ENCODE data around the gene EXOC6B.

Gene EXOC6B

GRCh38 chr2:72210470-72210869 lies 615.4 kb downstream of the EXOC6B start:
- no peak for DNase-seq (ENCODE audit: low read depth)

GRCh38 chr2:72208225-72208624 lies 617.6 kb downstream of the EXOC6B start:
- no peak for DNase-seq (ENCODE audit: low read depth)

DNA sequence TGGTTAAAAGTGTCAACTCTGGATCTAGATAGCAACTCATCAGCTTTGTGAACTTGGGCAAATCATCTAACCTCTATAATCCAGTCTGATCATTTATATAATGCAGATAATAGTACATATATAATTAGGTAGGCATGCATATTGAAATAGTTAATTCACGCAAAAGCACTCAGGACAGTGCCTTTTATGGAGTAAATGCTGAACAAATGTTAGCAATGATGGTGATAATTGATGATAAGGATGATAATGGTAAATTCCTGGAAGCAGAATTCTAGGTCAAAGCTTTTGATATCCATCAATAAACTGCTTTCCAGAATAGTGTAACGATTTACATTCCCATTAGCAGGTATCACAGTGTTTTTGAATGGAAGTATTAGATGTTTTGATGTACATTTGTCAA lies 618.5 kb downstream of the EXOC6B start:
- DNase-seq (ENCODE audit: low read depth): no peak

- no peak for DNase-seq (ENCODE audit: low read depth)
Observed at GRCh38 chr2:72205504-72205881, 620.3 kb downstream of the EXOC6B start.

DNA sequence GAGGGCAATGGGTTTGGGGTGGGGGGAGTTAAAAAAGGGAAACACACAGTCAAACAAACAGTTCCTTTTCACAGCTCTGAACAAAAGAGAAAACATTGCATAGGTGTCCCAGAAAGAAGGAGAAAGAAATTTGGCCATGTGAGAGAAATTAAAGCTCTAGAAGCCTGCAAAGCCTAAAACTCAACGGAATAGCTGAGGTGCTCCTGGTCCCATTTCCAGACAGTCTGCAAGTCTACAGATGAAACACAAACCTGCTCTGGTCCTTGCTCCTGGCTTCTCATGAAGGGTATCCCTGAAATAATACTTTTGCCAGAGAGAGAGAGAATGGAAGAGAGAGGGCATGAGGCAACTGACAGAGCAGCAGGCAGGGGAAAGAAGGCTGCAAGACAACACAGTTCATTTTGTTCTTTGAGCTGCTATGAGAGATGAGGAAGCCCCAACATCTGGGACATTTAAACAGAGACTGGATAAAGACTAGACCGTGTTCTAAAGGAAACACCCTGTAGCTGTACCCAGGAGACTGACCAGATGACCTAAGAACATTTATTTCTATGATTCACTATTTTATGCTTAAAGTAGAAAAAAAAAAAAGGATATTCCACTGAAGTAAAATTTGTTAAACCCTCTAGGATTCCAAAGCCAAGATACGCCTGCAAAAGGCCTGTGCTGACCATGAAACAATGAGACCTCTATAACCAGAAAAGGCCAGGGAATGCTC lies 620.9 kb downstream of the EXOC6B start:
- DNase-seq (ENCODE audit: low read depth): no peak

GRCh38 chr2:72204156-72204785 lies 621.6 kb downstream of the EXOC6B start:
- DNase-seq (ENCODE audit: low read depth): no peak

DNA sequence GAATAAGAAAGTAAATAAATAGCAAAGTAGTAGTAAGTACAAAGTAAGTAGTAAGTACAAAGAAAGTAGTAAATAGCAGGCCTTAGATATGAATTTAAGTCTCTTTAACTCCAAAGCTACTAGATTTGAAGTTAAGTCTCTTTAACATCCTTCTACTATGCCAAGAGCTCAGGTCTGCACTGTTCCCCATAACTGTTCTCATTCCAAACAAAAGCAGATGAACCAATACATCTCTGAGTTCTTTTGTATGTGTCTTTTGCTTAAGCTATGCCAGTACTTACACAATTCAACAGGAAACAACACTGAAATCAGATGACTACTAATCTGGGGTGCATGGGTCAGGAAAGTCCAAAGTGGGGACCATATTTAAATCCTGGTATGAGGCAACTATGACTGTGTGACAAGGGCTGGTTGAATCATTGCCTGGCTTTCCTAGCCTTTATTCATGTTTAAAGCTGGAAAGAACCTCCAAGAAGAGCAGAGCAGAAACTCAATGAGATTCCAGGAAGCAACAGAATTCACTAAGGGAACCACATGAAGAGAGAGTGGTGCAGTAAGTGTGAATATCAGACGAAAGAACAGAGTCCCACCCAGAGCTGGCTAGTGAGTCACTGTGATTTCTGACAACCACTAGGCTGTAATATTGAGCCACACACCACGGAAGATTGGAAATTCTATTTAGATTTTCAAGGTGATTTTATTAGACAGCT lies 627.1 kb downstream of the EXOC6B start:
- peak; percentile 25 for DNase-seq (ENCODE audit: low read depth)

GRCh38 chr2:72193723-72194122 lies 632.1 kb downstream of the EXOC6B start:
- no peak for DNase-seq (ENCODE audit: low read depth)

- DNase-seq (ENCODE audit: low read depth): no peak
Observed at GRCh38 chr2:72191441-72191840, 634.4 kb downstream of the EXOC6B start.

- DNase-seq (ENCODE audit: low read depth): no peak
Observed at GRCh38 chr2:72185206-72185605, 640.6 kb downstream of the EXOC6B start.

DNA sequence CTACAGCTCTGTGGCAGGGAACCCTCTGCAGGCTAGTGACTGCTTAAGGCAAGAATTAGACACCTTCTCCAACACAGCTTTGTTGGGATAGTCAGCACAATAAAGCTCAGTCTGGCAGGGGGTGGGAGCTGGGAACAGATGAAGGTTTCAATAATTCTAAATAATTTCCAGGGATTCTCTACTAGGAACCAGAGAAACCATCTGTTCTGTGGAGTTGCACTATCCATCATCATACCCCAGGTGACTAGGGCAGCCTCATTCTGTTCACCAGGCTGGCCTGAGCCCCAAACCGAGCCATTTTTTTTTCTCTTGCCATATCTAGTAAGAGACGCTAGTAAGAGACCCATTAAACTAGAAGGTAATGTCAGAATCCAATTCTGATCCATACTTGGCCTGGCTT lies 642.4 kb downstream of the EXOC6B start:
- no peak for DNase-seq (ENCODE audit: low read depth)

DNA sequence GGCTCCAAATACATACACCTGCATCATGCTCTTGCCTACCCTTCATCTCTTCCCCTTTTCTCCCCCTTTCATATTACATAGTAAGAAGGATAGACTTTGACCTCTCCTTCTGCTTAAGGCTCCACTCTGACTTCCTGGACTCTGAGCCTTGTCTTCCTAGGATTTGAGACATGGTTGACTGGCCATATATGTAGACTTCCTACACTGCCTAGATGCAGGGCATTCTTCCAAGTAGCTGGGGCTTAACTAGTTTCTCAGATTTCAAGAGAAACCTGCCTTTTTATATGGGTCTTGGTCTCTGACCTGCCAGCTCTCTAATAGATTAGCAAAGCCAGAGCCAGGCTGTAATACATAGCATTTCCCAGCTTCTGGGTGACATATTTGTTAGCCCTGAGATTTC lies 642.8 kb downstream of the EXOC6B start:
- no peak for DNase-seq (ENCODE audit: low read depth)

DNA sequence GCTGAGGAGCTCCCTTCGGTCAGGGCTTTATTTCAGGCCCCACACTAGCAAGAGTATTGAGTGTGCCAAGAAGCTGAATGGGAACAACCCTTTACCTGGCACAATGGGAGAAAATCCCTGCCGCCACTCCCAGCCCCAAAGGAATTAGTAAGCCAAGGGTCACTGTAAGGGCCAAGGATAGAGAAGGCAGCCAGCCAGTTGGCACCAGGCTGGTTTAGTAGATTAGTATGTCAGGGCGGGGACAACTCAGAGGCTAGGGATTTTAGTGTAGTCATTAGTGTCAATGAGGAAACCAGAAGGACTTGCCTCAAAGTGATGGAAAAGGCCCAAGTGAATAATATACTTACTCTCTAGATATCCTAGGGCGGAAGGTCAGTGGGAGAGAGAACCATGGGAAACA lies 643.3 kb downstream of the EXOC6B start:
- no peak for DNase-seq (ENCODE audit: low read depth)

DNA sequence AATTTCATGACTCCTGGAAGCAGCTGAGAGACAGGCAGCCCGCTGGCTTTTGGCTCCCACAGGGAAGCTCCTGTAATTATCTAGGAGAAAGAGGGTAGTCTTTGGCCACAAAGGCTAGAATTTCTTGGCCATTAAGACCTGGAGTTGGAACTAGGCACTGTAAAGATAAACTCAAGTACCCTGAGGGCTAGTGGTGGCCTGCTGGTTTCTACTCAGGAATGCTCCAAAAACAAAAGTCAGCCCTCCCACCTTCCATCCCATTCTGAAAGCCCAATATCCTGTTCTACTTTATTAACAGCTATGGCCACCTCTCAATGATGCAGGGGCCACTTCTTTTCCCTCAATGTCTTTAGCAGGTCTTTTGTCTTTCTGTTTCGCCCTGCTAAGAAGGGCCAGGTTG lies 644.2 kb downstream of the EXOC6B start:
- no peak for DNase-seq (ENCODE audit: low read depth)

DNA sequence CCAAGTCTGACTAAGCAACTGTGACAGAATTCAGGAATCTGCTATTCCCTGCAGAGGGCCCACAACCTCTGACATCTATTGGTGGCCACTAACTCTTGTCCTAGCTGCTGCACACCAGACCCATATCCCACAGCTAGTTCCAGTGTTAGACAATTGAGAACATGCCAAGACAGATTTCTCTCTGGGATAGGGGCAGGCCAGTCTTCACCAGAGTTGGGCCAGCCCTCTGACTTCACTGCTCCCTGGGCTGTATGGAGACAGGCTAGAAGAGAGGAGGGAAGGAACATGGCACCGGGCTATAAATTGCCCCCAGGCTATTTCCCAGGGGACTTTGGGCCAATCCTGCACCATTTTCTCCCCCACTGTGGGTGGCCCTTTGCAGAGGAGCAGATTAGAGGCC lies 645.5 kb downstream of the EXOC6B start:
- DNase-seq (ENCODE audit: low read depth): no peak

- DNase-seq (ENCODE audit: low read depth): no peak
Observed at GRCh38 chr2:72178551-72178950, 647.3 kb downstream of the EXOC6B start.

DNA sequence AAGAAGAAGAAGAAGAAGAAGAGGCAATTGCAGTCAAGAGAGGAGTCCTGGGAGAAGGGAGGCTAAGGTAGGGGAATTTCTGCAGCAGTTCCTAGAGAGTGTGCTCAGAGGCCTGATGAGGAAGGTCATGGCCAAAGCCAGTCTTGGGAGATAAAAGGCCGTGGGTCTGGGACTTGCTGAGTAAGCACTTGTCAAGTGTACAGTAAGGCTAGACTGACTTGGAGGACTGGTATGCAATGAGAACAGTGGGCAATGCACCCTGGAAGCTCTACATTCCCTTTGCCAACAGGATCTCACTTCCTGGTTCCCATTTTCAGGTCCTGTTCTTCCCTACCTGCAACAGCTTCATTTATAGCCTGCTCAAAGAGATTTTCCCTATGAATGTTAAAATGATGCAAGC lies 649.6 kb downstream of the EXOC6B start:
- no peak for DNase-seq (ENCODE audit: low read depth)

DNA sequence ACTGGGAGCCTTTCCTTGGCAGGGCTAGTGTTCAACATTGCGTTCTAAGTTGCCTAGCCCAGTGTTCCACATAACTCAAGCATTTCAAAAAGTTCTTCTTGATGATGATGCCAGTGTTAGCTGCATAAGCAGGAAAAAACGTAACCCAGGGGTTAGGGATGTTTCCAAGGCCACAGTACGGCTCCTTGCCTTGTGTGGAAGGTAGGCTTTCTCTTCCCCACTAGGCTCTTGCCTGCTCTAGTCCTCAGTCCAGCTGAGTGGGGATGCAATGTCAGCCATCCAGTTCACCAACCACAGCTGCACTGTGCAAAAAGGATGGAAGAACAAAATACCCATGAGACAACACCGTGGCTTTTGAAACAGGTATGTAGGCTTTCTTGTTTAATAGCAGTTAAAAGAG lies 650.2 kb downstream of the EXOC6B start:
- DNase-seq (ENCODE audit: low read depth): no peak

- DNase-seq (ENCODE audit: low read depth): no peak
Observed at GRCh38 chr2:72173640-72174321, 652.1 kb downstream of the EXOC6B start.

GRCh38 chr2:72172478-72172877 lies 653.4 kb downstream of the EXOC6B start:
- no peak for DNase-seq (ENCODE audit: low read depth)

GRCh38 chr2:72166279-72166678 lies 659.6 kb downstream of the EXOC6B start:
- no peak for DNase-seq (ENCODE audit: low read depth)

DNA sequence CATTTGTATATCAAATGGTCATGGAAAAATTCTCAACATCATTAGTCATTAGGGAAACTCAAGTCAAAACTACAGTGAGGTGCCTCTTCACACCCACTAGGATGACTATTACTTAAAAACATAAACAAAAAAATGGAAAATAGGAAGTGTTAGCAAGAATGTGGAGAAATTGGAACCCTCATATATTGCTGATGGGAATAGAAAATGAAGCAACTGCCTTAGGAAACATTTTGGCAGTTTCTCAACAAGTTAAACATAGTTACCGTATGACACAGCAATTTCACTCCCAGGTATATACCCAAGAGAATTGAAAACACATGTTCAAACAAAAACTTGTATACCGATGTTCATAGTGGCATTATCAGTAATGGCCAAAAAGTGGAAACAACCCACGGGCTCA lies 660.0 kb downstream of the EXOC6B start:
- no peak for DNase-seq (ENCODE audit: low read depth)

GRCh38 chr2:72162574-72162973 lies 663.3 kb downstream of the EXOC6B start:
- no peak for DNase-seq (ENCODE audit: low read depth)

Data from GM04504 (cell line).